ENCODE results near the gene HECTD3.

HECTD3 gene

DNA sequence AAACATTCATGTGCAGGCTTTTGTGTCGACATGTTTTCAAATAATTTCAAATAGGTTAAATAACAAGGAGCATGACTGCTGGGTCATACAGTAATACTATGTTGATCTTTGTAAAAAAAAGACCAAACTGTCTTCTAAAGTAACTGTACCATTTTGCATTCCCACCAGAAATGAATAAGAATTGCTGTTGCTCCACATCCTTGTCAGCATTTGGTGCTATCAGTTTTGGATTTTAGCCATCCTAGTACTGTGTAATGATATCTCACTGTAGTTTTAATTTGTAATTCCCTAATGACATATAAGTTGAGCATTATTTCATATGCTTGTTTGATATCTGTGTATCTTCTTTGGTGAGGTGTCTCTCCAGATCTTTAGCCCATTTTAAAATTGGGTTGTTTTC lies 12.5 kb upstream of the HECTD3 start:
- TF ChIP-seq EZH2phosphoT487 (conservative IDR thresholded peaks at IDR 0.05; ENCODE audit: low read length) = no peak
- TF ChIP-seq, protein P1, sequence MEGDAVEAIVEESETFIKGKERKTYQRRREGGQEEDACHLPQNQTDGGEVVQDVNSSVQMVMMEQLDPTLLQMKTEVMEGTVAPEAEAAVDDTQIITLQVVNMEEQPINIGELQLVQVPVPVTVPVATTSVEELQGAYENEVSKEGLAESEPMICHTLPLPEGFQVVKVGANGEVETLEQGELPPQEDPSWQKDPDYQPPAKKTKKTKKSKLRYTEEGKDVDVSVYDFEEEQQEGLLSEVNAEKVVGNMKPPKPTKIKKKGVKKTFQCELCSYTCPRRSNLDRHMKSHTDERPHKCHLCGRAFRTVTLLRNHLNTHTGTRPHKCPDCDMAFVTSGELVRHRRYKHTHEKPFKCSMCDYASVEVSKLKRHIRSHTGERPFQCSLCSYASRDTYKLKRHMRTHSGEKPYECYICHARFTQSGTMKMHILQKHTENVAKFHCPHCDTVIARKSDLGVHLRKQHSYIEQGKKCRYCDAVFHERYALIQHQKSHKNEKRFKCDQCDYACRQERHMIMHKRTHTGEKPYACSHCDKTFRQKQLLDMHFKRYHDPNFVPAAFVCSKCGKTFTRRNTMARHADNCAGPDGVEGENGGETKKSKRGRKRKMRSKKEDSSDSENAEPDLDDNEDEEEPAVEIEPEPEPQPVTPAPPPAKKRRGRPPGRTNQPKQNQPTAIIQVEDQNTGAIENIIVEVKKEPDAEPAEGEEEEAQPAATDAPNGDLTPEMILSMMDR (IDR thresholded peaks at IDR 0.05; ENCODE audit: insufficient read depth, low read length, poor library complexity, severe bottlenecking) = no peak
- H3K9me2 ChIP-seq (replicated peaks; ENCODE audit: insufficient read depth, low read length) = no peaks in the 10 kb centered on the region
- H3K9ac ChIP-seq (ENCODE audit: low read length) = no peak overlapping the region
- H4K20me1 ChIP-seq (ENCODE audit: low read depth, low read length) = no peaks in the 10 kb centered on the region
- H2AFZ ChIP-seq (ENCODE audit: low read depth, low read length, severe bottlenecking) = no peak overlapping the region
- H3K36me3 ChIP-seq (ENCODE audit: low read length) = no peaks in the 10 kb centered on the region
- no peak overlapping the region for H3K4me3 ChIP-seq (ENCODE audit: insufficient read depth, low read length, poor library complexity, severe bottlenecking)
- H3K27ac ChIP-seq (ENCODE audit: low read depth, low read length) = no peak overlapping the region
- H3K9me3 ChIP-seq (ENCODE audit: insufficient read depth, low read length) = no peaks in the 10 kb centered on the region
- H3K27me3 ChIP-seq (ENCODE audit: low read length) = no peaks in the 10 kb centered on the region
- H3F3A ChIP-seq (ENCODE audit: insufficient read depth) = no peaks in the 10 kb centered on the region
- no peak overlapping the region for H3K4me2 ChIP-seq (ENCODE audit: low read depth, low read length, poor library complexity, severe bottlenecking)
- no peaks in the 10 kb centered on the region for H3K79me2 ChIP-seq (ENCODE audit: insufficient read depth, low read length)

DNA sequence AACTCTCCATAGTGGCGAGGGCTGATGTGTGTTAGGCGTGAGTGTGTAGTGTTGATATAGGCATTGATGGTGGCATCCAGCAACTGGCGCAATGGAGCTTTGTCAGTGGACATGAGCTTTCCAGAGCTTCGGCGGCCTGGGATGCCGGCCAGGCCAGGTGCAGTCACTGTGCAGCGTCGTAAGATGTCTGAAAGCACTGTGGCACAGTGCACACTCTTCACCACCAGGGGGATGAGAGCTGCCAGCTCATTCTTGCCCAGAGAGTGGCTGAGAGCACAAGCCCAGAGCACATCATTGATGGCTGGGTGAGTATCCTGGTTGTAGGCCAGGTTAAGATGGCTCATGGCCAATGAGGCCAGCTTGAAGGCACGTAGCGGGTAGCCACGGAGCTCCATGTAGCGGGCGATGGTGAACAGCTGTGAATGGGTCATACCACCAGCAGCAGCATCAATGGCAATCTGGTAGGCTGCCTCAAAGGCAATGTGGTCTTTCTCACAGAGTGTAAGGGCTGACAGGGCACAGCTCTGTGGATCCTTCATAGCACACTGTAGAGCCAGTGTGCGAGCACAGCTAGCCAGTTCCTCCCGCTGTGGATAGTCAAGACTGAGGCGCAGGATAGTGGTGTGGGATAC lies 7.6 kb upstream of the HECTD3 start:
- Histone ChIP-seq H3F3A (ENCODE audit: insufficient read depth) (no peaks in the 10 kb centered on the region), H3K4me2 (ENCODE audit: low read depth, low read length, poor library complexity, severe bottlenecking) (no peak overlapping the region), H3K79me2 (ENCODE audit: insufficient read depth, low read length) (no peaks in the 10 kb centered on the region), H3K36me3 (ENCODE audit: low read length) (no peaks in the 10 kb centered on the region), H4K20me1 (ENCODE audit: low read depth, low read length) (no peaks in the 10 kb centered on the region), H3K9me2 (replicated peaks; ENCODE audit: insufficient read depth, low read length) (no peaks in the 10 kb centered on the region), H3K27me3 (ENCODE audit: low read length) (no peaks in the 10 kb centered on the region), H3K4me3 (ENCODE audit: insufficient read depth, low read length, poor library complexity, severe bottlenecking) (no peak overlapping the region), H3K27ac (ENCODE audit: low read depth, low read length) (no peak overlapping the region), H3K9ac (ENCODE audit: low read length) (no peak overlapping the region), H2AFZ (ENCODE audit: low read depth, low read length, severe bottlenecking) (no peak overlapping the region), H3K9me3 (ENCODE audit: insufficient read depth, low read length) (no peaks in the 10 kb centered on the region)
- TF ChIP-seq, protein P1 (IDR thresholded peaks at IDR 0.05; ENCODE audit: insufficient read depth, low read length, poor library complexity, severe bottlenecking) = peak; percentile 60
- TF ChIP-seq EZH2phosphoT487 (conservative IDR thresholded peaks at IDR 0.05; ENCODE audit: low read length) = no peak

DNA sequence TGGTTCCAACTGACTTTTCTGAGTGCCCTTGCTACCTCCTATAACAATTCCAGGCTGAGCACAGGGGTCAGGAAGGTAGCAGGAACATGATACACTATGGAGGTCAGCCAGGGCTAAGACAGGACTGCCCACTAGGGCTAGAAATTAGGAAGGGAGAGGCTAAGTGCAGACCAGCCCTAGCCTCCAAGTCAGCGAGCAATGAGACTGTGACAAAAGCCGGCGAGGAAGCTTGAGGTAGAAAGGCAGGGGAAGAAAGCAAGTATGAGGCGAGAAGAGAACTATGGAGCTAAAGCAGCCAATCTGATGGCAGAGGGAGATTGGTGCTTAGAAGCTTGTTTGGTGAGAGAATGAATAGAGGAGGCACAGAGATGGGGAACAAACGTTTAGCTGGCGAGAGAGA lies 5.6 kb upstream of the HECTD3 start:
- Histone ChIP-seq H3K79me2 (ENCODE audit: insufficient read depth, low read length) (no peaks in the 10 kb centered on the region), H3K27me3 (ENCODE audit: low read length) (no peaks in the 10 kb centered on the region), H3F3A (ENCODE audit: insufficient read depth) (no peaks in the 10 kb centered on the region), H3K9ac (ENCODE audit: low read length) (no peak overlapping the region), H3K9me3 (ENCODE audit: insufficient read depth, low read length) (no peaks in the 10 kb centered on the region), H3K4me2 (ENCODE audit: low read depth, low read length, poor library complexity, severe bottlenecking) (no peak overlapping the region), H3K36me3 (ENCODE audit: low read length) (no peaks in the 10 kb centered on the region), H2AFZ (ENCODE audit: low read depth, low read length, severe bottlenecking) (no peak overlapping the region), H4K20me1 (ENCODE audit: low read depth, low read length) (no peaks in the 10 kb centered on the region), H3K4me3 (ENCODE audit: insufficient read depth, low read length, poor library complexity, severe bottlenecking) (no peak overlapping the region), H3K9me2 (replicated peaks; ENCODE audit: insufficient read depth, low read length) (no peaks in the 10 kb centered on the region), H3K27ac (ENCODE audit: low read depth, low read length) (no peak overlapping the region)
- TF ChIP-seq EZH2phosphoT487 (conservative IDR thresholded peaks at IDR 0.05; ENCODE audit: low read length) = no peak
- TF ChIP-seq, protein P1 (IDR thresholded peaks at IDR 0.05; ENCODE audit: insufficient read depth, low read length, poor library complexity, severe bottlenecking) = no peak

Measured in SU-DHL-6 (cell line).